Brain microvascular endothelial cell (primary cell): ENCODE results near the gene MSMB.

Experiments
- DNase-seq: peaks from one replicate; pipeline ENCODE4 v3.0.0-alpha.2; 2020
- H3K27ac ChIP-seq: fragments of 250-450 bp; sonication (Bioruptor Pico); 2 replicates; pipeline ENCODE4 v1.5.1; 2020; ENCODE audit warnings: mild to moderate bottlenecking, moderate library complexity
- H3K27me3 ChIP-seq: fragments of 250-450 bp; sonication (Bioruptor Pico); replicated peaks from 2 replicates; pipeline ENCODE4 v1.5.1; 2020; ENCODE audit warnings: mild to moderate bottlenecking
- H3K36me3 ChIP-seq: fragments of 250-450 bp; sonication (Bioruptor Pico); replicated peaks from 2 replicates; pipeline ENCODE4 v1.5.1; 2020; ENCODE audit warnings: mild to moderate bottlenecking
- H3K4me3 ChIP-seq: 2 replicates; pipeline ENCODE4 v1.5.1; 2011; ENCODE audit warnings: low read depth, mild to moderate bottlenecking, control low read depth, low read length, moderate library complexity
- in situ Hi-C: cut with HindIII; loops from 2 replicates; pipeline ENCODE4 v1.10.0; 2017; ENCODE audit warnings: low sequenced_read_pairs, low pct_ligation_motif_present
- TF ChIP-seq, protein P1 (sequence below): IDR thresholded peaks from 2 replicates; pipeline ENCODE4 v1.5.1; 2011; ENCODE audit warnings: low read depth, mild to moderate bottlenecking, moderate library complexity, low read length, control low read depth, inconsistent platforms; ENCODE audit errors: missing control alignments

MSMB gene

DNA sequence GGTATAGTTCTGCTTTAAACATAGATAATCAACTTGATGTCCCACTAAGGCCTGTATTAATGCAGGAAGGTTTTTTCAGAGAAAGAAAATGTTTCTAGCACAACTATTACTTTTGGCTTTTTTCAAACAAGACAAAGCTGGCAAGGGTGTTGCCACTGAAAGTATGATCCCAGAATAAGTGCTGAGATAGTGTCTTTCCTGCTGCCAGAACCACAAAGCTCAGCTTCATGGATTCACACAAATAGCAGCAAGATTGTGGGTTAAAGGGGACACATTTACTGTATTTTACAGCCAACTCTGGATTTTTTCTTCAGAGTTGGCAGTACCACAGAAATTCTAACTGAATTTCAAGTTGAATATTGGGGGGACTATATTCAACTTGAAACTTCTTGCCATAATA, 20.0 kb downstream of the MSMB start:
- Histone ChIP-seq H3K27me3 (no peaks in the 10 kb centered on the region), H3K27ac (no peak overlapping the region), H3K36me3 (no peaks in the 10 kb centered on the region), H3K4me3 (no peak overlapping the region)
- DNase-seq = no peak
- TF ChIP-seq, protein P1, sequence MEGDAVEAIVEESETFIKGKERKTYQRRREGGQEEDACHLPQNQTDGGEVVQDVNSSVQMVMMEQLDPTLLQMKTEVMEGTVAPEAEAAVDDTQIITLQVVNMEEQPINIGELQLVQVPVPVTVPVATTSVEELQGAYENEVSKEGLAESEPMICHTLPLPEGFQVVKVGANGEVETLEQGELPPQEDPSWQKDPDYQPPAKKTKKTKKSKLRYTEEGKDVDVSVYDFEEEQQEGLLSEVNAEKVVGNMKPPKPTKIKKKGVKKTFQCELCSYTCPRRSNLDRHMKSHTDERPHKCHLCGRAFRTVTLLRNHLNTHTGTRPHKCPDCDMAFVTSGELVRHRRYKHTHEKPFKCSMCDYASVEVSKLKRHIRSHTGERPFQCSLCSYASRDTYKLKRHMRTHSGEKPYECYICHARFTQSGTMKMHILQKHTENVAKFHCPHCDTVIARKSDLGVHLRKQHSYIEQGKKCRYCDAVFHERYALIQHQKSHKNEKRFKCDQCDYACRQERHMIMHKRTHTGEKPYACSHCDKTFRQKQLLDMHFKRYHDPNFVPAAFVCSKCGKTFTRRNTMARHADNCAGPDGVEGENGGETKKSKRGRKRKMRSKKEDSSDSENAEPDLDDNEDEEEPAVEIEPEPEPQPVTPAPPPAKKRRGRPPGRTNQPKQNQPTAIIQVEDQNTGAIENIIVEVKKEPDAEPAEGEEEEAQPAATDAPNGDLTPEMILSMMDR = no peak
- in situ Hi-C loops = no loop called here

DNA sequence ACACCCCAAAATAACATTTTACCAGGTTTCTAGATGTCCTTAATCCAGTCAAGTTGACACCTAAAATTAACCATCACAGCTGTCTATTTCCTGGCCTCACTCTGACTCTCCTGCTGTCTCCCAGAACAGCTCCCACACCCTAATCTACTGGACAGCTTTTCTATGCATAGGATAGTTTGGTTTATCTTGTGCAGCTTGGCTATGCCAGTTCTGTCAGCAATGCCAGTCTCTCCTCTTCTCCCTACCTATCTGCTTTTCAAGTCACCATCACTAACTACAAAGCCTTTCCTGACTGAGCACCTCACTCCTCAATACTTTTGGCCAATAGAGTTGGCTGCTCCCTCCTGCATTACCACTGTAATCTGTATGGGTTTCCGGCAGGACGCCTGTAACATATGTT, 20.7 kb downstream of the MSMB start:
- Histone ChIP-seq H3K4me3 (no peak overlapping the region), H3K27ac (peak overlapping the region; percentile 29), H3K36me3 (no peaks in the 10 kb centered on the region), H3K27me3 (no peaks in the 10 kb centered on the region)
- TF ChIP-seq, protein P1 = no peak
- in situ Hi-C loops = no loop called here
- no peak for DNase-seq

DNA sequence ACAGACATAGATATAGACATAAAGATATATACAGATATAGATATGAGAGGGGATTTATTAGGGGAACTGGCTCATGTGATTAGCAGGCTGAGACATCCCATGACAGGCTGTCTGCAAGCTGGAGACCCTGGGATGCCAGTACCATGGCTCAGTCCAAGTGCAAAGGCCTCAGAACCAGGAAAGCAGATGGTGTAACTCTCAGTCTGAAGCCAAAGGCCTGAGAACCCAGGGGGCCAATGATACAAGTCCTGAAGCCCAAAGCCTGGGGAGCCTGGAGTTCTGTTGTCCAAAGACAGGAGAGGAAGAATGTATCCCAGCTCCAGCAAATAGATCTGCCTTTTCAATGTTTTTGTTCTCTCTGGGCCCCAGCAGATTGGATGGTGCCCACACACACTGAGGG, 21.1 kb downstream of the MSMB start:
- no peak for DNase-seq
- no peaks in the 10 kb centered on the region for H3K27me3 ChIP-seq
- TF ChIP-seq, protein P1 = no peak
- H3K27ac ChIP-seq = peak overlapping the region; percentile 29
- in situ Hi-C loops = no loop called here
- H3K36me3 ChIP-seq = no peaks in the 10 kb centered on the region
- no peak overlapping the region for H3K4me3 ChIP-seq

DNA sequence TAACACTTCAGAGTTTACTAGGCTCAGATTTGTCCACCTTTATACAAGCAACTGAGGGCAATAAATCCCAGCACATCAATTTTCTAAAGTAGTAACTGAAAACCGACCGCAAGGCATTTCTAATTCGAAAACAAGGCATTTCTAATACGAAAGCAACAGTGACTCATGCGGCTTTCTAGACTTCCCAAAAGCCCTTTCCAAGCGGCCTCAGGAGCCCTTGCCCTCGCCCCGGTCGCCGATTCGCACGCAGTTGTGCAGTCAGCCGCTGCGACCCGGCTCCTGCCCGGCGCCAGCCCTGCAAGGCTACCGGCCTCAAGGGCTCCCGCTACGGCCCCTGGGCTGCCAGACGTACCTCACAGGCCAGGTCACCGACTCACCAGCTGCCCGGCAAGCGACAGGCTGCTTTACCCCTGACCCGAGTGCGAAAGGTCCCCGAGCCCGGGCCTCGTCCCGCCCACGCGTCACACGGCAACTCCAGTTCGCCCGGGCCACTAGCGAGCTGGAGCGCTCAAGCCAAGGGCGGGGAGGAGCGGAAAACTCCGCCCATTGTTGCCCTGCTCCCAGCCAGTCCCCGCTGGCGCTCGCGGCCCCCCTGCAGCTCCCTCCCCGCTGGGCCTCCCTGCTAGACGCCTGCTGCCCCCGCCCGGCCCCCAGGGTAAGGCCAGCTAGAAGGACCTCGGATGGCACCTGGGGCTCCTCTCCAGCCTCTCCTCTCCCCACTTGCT, 22.9 kb downstream of the MSMB start:
- in situ Hi-C loops = no loop called here
- H3K4me3 ChIP-seq = peak overlapping the region; percentile 73
- peak overlapping the region; percentile 97 for H3K27ac ChIP-seq
- DNase-seq = peak; percentile 92
- H3K27me3 ChIP-seq = no peaks in the 10 kb centered on the region
- TF ChIP-seq, protein P1 = peak; percentile 50
- no peaks in the 10 kb centered on the region for H3K36me3 ChIP-seq

DNA sequence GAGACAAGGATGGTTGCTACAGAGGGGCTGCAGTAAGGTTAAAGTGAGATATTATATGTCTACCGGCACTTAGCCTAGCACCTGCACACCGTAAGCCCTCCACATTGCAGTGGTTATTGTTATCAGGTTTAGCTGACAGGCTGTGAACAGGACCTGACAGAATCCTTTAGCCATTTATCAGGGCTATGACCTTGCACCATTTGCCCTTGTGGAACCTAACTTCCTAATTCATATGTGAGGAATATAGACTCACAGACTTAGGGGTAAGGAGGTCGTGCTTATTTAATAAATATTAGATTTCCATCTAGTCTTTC, 25.8 kb downstream of the MSMB start:
- Histone ChIP-seq H3K36me3 (peaks cover 2% of the 10 kb centered on the region), H3K4me3 (no peak overlapping the region), H3K27me3 (no peaks in the 10 kb centered on the region), H3K27ac (peak overlapping the region; percentile 3)
- no peak for DNase-seq
- in situ Hi-C loops = no loop called here
- TF ChIP-seq, protein P1 = no peak

DNA sequence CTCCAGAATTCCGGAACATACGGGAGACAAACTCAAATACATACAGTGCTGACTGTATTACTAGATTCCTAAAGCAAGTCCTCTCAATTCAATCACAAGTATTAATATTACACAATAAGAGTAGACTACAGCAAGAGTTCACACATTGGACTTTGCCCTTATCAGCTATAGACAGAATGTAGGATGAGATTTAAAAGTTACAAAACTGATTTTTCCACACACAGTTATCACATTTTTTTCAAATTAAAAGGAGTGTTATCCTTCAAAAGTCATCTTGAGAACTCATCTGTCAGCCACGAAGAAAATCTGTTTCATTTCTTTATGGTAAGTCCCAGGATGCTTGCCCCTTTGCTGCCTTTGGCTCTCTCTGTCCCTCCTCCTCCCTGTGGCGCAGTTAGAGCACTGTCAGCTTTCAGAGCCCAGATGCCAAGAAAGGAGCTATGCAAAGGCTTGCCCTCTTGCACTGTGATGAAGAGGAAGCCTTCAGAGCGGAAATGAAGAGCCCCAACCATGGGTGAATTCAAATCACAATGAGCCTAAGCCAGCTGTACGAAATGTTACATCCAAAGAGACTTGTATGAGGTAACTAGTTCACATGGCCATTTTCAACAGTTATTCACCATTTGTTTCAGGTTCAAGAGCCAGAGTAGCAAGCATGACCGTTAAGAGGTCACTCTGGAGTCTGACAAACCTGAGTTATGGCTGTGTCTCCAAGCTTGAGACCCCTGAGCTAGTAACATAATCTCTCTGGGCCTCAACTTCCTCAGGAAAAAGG, 26.3 kb downstream of the MSMB start:
- H3K27ac ChIP-seq = peak overlapping the region; percentile 3
- in situ Hi-C loops = no loop called here
- TF ChIP-seq, protein P1 = no peak
- H3K36me3 ChIP-seq = peaks cover 3% of the 10 kb centered on the region
- no peaks in the 10 kb centered on the region for H3K27me3 ChIP-seq
- no peak for DNase-seq
- no peak overlapping the region for H3K4me3 ChIP-seq
